ENCODE measurements around the gene SYNGAP1.

GRCh38 chr6:33437666-33438065, 17.8 kb downstream of the SYNGAP1 start:
- TF ChIP-seq CTCF (conservative IDR thresholded peaks at IDR 0.05), result no peak
- TF ChIP-seq ZFX (IDR thresholded peaks at IDR 0.05), result no peak

All from C4-2B (cell line).